Measurements from ENCODE around the gene AGA.

DNA sequence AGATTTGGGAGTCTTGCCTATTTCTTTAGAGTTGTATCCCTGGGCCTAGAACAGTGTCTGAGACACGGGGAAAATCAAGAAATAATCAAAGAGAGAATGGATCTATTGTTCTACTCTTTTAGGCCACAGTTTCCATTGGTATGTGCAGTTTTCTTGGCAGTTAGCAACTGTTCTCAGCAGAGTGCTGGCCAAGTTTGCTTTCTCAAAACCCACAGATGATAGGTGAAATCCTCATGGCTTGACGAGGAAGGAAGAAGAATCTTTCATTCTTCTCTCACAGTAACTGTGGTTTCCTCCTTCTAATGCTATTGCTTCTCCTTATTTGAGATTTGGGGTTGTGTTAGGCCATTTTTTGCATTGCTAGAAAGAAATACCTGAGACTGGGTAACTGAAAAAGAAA lies 42.2 kb downstream of the AGA start:
- TF ChIP-seq POLR2A (IDR thresholded peaks at IDR 0.05): no peak
- TF ChIP-seq, protein P1, sequence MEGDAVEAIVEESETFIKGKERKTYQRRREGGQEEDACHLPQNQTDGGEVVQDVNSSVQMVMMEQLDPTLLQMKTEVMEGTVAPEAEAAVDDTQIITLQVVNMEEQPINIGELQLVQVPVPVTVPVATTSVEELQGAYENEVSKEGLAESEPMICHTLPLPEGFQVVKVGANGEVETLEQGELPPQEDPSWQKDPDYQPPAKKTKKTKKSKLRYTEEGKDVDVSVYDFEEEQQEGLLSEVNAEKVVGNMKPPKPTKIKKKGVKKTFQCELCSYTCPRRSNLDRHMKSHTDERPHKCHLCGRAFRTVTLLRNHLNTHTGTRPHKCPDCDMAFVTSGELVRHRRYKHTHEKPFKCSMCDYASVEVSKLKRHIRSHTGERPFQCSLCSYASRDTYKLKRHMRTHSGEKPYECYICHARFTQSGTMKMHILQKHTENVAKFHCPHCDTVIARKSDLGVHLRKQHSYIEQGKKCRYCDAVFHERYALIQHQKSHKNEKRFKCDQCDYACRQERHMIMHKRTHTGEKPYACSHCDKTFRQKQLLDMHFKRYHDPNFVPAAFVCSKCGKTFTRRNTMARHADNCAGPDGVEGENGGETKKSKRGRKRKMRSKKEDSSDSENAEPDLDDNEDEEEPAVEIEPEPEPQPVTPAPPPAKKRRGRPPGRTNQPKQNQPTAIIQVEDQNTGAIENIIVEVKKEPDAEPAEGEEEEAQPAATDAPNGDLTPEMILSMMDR (IDR thresholded peaks at IDR 0.05): no peak
